A549 (cell line): Measurements from ENCODE around the gene RIPOR1.

Experiments
- CHD4 ChIP-seq: fragments of 200-600 bp; sonication (generic); IDR thresholded peaks from 2 replicates; pipeline ENCODE4 v1.6.1; 2016; ENCODE audit warnings: antibody characterized with exemption, mild to moderate bottlenecking, borderline replicate concordance
- EP300 ChIP-seq, 2 experiments: fragments of >200 bp; sonication (Bioruptor Twin); formaldehyde crosslinking; IDR thresholded peaks; 2 replicates in 1 of 2; 3 replicates in 1 of 2; pipeline ENCODE4 v1.6.1; 2016 to 2017
- ESRRA ChIP-seq: fragments of 150-350 bp; IDR thresholded peaks from 2 replicates; pipeline ENCODE4 v1.6.1; 2014; ENCODE audit warnings: mild to moderate bottlenecking, low read length, borderline replicate concordance
- JUN ChIP-seq, 2 experiments: fragments of >200 bp; sonication (Bioruptor Twin); formaldehyde crosslinking; IDR thresholded peaks; 2 replicates in 1 of 2; 3 replicates in 1 of 2; pipeline ENCODE4 v1.6.1; 2016 to 2017
- MYC ChIP-seq: IDR thresholded peaks from 2 replicates; pipeline ENCODE4 v1.6.1; 2012; ENCODE audit warnings: mild to moderate bottlenecking, inconsistent platforms, low read length, improper control_type of control experiment, borderline replicate concordance
- POLR2A ChIP-seq: IDR thresholded peaks from 2 replicates; pipeline ENCODE4 v1.6.1; 2012; ENCODE audit warnings: mild to moderate bottlenecking, low read length
- POLR2AphosphoS2 ChIP-seq: conservative IDR thresholded peaks from 2 replicates; pipeline ENCODE4 v1.6.1; 2012; ENCODE audit warnings: low read length, improper control_type of control experiment, inconsistent platforms
- RCOR1 ChIP-seq: fragments of 150-350 bp; IDR thresholded peaks from 2 replicates; pipeline ENCODE4 v1.6.1; 2014; ENCODE audit warnings: antibody characterized with exemption, low read length, low read depth
- RFX5 ChIP-seq: fragments of 450-650 bp; IDR thresholded peaks from 2 replicates; pipeline ENCODE4 v1.7.1; 2014; ENCODE audit warnings: antibody characterized with exemption, mild to moderate bottlenecking, moderate library complexity
- SMC3 ChIP-seq: fragments of >200 bp; sonication (Bioruptor Twin); formaldehyde crosslinking; IDR thresholded peaks from 3 replicates; pipeline ENCODE4 v1.6.1; 2018; ENCODE audit warnings: inconsistent platforms
- TF ChIP-seq, protein P1 (sequence below): fragments of >200 bp; sonication (Bioruptor Twin); formaldehyde crosslinking; IDR thresholded peaks from 3 replicates; pipeline ENCODE4 v1.5.1; 2016
- TF ChIP-seq, protein P2 (sequence below): IDR thresholded peaks from 2 replicates; pipeline ENCODE4 v1.6.1; 2012; ENCODE audit warnings: low read depth, borderline replicate concordance

- TF ChIP-seq, protein P1, sequence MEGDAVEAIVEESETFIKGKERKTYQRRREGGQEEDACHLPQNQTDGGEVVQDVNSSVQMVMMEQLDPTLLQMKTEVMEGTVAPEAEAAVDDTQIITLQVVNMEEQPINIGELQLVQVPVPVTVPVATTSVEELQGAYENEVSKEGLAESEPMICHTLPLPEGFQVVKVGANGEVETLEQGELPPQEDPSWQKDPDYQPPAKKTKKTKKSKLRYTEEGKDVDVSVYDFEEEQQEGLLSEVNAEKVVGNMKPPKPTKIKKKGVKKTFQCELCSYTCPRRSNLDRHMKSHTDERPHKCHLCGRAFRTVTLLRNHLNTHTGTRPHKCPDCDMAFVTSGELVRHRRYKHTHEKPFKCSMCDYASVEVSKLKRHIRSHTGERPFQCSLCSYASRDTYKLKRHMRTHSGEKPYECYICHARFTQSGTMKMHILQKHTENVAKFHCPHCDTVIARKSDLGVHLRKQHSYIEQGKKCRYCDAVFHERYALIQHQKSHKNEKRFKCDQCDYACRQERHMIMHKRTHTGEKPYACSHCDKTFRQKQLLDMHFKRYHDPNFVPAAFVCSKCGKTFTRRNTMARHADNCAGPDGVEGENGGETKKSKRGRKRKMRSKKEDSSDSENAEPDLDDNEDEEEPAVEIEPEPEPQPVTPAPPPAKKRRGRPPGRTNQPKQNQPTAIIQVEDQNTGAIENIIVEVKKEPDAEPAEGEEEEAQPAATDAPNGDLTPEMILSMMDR: 0 out of 3 replicates have a peak, but pooled peaks have one; percentile 15
- TF ChIP-seq CHD4 (no peak), ESRRA (no peak), MYC (no peak), EP300 (IDR thresholded peaks at IDR 0.05) (no peak), JUN (IDR thresholded peaks at IDR 0.05) (no peak), POLR2AphosphoS2 (no peak), RCOR1 (no peak), POLR2A (no peak), SMC3 (no peak), RFX5 (no peak)
- TF ChIP-seq, protein P2, sequence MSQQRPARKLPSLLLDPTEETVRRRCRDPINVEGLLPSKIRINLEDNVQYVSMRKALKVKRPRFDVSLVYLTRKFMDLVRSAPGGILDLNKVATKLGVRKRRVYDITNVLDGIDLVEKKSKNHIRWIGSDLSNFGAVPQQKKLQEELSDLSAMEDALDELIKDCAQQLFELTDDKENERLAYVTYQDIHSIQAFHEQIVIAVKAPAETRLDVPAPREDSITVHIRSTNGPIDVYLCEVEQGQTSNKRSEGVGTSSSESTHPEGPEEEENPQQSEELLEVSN: no peak
These were observed 15.8 kb downstream of the RIPOR1 start for GRCh38 chr16:67544329-67544841.
